ENCODE results near the gene AJUBA.

DNA sequence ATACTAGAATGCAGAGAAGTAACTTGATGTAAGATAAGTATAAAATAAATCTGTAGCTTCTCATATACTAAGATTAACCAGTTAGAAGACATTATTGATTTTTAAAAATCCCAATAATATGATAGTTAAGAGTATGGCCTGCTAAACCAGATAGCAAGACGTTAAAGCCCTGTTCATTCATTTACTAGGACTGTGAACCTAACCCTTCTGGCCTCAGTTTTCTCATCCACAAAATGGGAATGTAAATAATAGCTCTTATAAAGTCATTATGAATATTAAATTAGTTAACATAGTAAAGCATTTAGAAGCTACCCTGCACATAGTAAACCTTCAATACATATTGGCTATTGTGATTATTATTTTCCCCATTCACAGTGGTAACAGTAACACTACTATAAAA is 47.2 kb downstream of the AJUBA start:
- no peak for TF ChIP-seq CTCF (IDR thresholded peaks at IDR 0.05)
- no peak for TF ChIP-seq POLR2A (IDR thresholded peaks at IDR 0.05)
- no peak for TF ChIP-seq EP300 (IDR thresholded peaks at IDR 0.05)
